GM10266 (cell line): ENCODE results near the gene PTPN1.
"Not testable (repeated sequence)": the region's sequence is repeated elsewhere in the genome, so short reads cannot be mapped to it uniquely, and the experiment has no call there.

Experiments
- DNase-seq: peaks from one replicate; pipeline ENCODE4 v3.0.0; 2012; ENCODE audit errors: extremely low spot score
- TF ChIP-seq, protein P1 (sequence below): IDR thresholded peaks from 2 replicates; pipeline ENCODE4 v1.5.1; 2012; ENCODE audit warnings: mild to moderate bottlenecking, low read depth; ENCODE audit not compliant: control insufficient read depth, insufficient read depth; ENCODE audit errors: missing control alignments

PTPN1 gene

DNA sequence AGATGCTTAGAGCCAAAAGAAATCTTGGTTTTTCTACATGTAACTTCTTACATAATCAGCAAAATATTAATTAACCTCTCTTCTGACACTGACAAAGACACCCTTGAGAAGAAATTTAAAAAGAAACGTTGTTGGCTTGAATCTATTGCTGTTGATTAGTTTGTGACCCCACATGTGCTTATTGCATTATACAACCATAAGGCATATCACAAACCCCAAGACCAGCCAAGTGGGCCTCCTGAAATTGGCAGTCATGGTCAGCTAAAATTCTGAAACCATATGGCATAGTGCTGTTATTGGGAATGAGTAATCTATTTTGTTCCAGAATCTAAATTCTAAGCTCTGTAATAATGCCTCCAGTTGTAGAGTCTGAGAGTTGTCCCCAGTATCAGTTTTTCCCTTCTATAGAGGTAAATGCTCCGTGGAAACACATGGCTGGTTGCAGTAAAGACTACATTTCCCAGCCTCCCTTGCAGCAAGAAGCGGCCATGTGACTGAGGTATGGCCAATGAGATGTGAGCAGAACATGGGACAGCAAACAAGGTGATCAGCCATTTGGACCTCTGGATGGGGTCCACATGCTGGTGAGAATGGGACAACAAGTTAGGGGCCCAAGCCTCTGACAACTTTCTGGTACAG lies 42.3 kb upstream of the PTPN1 start:
- peak; percentile 30 for DNase-seq
- TF ChIP-seq, protein P1, sequence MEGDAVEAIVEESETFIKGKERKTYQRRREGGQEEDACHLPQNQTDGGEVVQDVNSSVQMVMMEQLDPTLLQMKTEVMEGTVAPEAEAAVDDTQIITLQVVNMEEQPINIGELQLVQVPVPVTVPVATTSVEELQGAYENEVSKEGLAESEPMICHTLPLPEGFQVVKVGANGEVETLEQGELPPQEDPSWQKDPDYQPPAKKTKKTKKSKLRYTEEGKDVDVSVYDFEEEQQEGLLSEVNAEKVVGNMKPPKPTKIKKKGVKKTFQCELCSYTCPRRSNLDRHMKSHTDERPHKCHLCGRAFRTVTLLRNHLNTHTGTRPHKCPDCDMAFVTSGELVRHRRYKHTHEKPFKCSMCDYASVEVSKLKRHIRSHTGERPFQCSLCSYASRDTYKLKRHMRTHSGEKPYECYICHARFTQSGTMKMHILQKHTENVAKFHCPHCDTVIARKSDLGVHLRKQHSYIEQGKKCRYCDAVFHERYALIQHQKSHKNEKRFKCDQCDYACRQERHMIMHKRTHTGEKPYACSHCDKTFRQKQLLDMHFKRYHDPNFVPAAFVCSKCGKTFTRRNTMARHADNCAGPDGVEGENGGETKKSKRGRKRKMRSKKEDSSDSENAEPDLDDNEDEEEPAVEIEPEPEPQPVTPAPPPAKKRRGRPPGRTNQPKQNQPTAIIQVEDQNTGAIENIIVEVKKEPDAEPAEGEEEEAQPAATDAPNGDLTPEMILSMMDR = no peak

DNA sequence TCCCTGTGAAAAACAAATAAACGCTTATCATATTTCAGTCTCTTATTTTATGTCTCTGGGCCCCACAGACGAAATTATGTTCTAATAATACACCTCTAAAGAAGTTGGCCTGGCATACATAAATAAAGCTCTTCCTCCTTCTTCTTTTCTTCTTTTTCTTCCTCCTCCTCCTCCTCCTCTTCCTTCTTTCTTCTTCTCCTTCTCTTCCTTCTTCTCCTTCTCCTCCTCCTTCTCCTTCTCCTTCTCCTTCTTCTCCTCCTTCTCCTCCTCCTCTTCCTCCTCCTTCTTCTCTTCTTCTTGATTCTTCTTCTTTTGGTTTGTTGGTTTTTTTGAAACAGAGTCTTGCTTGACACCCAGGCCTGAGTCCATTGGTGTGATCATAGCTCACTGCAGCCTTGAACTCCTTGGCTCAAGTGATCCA lies 41.8 kb upstream of the PTPN1 start:
- TF ChIP-seq, protein P1 = no peak

DNA sequence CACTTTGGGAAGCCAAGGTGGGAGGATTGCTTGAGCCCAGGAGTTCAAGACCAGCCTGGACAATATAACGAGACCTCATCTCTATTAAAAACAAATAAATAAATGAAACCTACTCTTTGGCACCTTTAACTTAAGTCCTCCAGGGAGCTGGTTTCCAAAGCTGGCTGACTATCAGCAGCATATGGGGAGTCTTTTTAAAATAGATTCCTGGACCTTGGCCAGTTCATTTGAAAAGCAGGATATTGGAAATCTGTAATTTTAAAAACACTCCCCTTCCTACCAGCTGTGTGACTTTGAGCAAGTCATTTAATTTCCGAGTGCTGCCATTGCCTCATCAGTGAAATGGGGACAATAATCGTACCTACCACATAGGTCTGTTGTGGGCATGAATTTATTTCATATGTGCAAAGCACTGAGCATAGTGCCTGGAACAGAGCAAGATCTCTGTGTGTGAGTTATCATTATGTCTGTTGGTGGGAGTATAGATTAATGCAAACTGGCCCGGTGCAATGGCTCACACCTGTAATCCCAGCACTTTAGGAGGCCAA lies 40.9 kb upstream of the PTPN1 start:
- no peak for DNase-seq
- TF ChIP-seq, protein P1 = no peak

More for the DNA sequence above, 41.8 kb upstream of the PTPN1 start:
- DNase-seq = no peak

DNA sequence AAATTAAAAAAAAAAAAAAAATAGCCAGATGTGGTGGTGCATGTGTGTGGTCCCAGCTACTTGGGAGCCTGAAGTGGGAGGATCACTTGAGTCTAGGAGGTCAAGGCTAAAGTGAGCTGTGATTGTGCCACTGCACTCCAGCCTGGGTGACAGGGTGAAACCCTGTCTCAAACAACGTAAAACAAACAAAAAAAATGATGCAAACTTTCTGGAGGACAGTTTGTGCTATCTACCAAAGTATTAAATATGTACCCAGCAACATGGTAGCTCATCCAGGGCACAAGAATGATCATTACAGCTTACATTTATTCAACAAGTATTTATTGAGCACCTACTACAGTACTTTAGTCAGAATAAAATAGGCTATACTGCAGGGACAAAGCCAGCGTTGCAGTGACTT lies 40.4 kb upstream of the PTPN1 start:
- TF ChIP-seq, protein P1 = no peak
- DNase-seq = no peak

DNA sequence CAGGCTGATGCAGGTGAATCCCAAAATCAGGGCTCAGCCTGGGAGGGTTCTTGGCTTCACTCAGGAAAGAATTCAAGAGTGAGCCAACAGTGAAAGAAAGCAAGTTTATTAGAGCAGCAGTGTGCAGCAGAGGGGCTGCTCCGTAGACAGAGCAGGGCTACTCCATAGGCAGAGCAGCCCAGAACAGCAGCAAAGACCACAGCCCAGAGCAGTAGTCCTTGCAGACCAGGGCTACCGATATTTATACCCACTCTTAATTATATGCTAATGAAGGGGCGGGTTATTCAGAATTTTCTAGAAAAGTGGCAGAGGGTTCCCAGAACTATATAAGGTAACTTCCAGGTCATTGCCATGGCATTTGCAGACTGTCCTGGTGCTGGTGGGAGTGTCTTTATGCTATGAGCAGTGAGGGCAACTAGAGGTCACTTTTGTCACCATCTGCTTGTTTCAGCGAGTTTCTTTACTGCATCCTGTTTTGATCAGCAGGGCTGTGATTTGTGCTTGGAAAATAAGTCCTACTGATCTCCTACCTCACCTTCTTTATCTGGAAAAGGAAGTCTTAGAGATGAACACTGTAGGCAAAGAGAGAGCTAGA lies 39.8 kb upstream of the PTPN1 start:
- TF ChIP-seq, protein P1 = no peak
- no peak for DNase-seq

DNA sequence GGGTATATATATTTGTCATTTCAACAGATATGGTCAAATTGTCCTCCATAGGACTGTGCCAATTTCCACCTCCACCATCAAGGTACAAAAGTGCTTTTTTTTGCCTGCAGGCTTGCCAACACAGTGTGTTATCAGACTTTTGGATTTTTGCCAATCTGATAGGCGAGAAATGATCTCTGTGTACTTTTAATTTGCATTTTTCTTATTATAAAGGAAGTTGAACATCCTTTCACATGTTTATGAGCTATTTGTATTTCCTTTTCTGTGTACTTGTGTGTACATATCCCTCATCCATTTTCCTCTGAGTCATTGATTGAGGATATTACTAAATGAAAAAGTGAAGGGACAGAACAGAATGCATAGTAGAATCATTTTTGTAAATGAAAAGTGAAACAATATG lies 39.0 kb upstream of the PTPN1 start:
- DNase-seq = no peak
- TF ChIP-seq, protein P1 = no peak

DNA sequence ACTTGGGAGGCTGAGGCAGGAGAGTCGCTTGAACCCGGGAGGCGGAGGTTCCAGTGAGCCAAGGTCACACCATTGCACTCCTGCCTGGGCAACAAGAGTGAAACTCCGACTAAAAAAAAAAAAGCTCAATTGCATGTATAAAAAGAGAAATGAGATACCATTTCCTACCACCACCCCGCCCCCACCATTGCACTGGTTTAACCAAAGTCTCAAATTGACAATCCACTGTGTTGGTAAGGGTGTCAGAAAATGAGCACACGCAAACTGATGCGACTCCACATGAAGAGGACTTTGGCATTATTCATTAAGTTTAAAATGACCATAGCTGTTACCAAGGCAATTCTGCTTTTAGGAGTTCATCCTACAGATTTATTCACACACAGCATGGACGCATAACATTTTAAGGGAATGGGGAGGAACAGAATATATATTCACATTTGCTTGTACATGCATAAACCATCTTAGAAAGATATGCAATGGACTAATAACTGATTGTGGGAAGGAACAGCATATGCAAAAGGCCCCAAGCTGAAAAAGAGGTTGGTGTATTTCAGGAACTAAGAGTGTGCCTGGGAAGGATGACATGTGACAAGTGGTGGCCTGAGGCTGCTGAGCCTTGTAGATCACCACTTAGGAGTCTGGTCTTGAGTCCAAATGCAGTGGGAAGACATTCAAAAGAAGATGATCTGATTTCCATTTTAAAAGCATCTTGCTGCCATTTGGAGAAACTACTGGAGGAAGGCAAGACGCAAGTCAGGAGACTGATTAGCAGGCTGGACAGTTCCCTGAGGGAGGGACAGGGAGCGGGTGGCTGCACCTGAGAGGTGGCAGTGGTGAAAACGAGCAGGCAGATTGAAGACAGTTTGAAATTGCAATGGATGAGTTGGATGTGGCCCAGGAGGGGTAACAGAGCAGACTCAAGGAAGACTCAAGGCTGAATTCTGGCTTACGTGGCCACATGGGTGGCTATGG lies 37.2 kb upstream of the PTPN1 start:
- TF ChIP-seq, protein P1 = peak; percentile 9
- DNase-seq = no peak

DNA sequence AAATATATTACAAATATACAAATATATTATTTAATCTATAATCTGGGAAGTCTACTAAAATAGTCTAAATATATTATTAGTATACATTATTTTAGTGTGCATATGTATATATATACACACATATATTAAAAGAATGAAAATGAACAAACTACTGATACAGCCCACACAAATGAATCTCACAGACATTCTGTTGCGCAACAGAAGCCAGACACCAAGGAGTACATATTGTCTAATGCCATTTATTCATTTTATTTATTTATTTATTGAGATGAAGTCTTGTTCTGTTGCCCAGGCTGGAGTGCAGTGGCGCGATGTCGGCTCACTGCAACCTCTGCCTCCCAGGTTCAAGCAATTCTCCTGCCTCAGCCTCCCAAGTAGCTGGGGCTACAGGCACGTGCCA lies 35.8 kb upstream of the PTPN1 start:
- DNase-seq = not testable (repeated sequence)
